Osteoblast (primary cell): ENCODE measurements around the gene EDNRA. TPM values are rescaled to one million over a fixed set of nuclear protein-coding genes. Genes with fewer than 3 reads are reported as not detected.
A peak's percentile ranks its signal among the peaks of the same experiment; 100 is the strongest.

ENCODE experiments used
- DNase-seq: peaks from one replicate; pipeline ENCODE4 v3.0.0; 2011; ENCODE audit warnings: low spot score, mixed read lengths; ENCODE audit not compliant: insufficient read length; ENCODE audit errors: missing footprints
- H2AFZ ChIP-seq: 2 replicates; pipeline ENCODE4 v1.6.0; 2011; ENCODE audit warnings: mild to moderate bottlenecking, low read length
- H3K27ac ChIP-seq: 2 replicates; pipeline ENCODE4 v1.5.1; 2011; ENCODE audit warnings: mild to moderate bottlenecking, low read depth, low read length, moderate library complexity
- H3K27me3 ChIP-seq: 2 replicates; pipeline ENCODE4 v1.6.0; 2012; ENCODE audit warnings: mild to moderate bottlenecking, control low read depth, inconsistent platforms, low read length, moderate library complexity; ENCODE audit not compliant: insufficient read depth
- H3K36me3 ChIP-seq: 2 replicates; pipeline ENCODE4 v1.5.1; 2011; ENCODE audit warnings: mild to moderate bottlenecking, low read length, control low read depth, moderate library complexity; ENCODE audit not compliant: insufficient read depth
- H3K4me1 ChIP-seq: 2 replicates; pipeline ENCODE4 v1.5.1; 2011; ENCODE audit warnings: mild to moderate bottlenecking, low read length, control low read depth, moderate library complexity; ENCODE audit not compliant: insufficient read depth
- H3K4me2 ChIP-seq: 2 replicates; pipeline ENCODE4 v1.6.0; 2011; ENCODE audit warnings: mild to moderate bottlenecking, low read length; ENCODE audit not compliant: insufficient read depth
- H3K4me3 ChIP-seq: fragments of 200-600 bp; sonication (generic); 3 replicates; pipeline ENCODE4 v1.5.1; 2012; ENCODE audit warnings: mild to moderate bottlenecking, low read length, inconsistent platforms; ENCODE audit not compliant: insufficient read depth
- H3K79me2 ChIP-seq: 2 replicates; pipeline ENCODE4 v1.6.0; 2012; ENCODE audit warnings: mild to moderate bottlenecking, low read length, control low read depth, inconsistent platforms; ENCODE audit not compliant: insufficient read depth
- H3K9me3 ChIP-seq: 2 replicates; pipeline ENCODE4 v1.5.1; 2011; ENCODE audit warnings: low read depth, low read length, control low read depth
- H4K20me1 ChIP-seq: 2 replicates; pipeline ENCODE4 v1.6.0; 2012; ENCODE audit warnings: mild to moderate bottlenecking, low read length, control low read depth; ENCODE audit not compliant: insufficient read depth
- total RNA-seq: library from RNA; depleted of rRNA; stranded (reverse); fragments of >200 nt; gene quantifications from 2 replicates; pipeline ENCODE4 v1.2.3, GENCODE V29; 2012
- TF ChIP-seq, protein P1 (sequence below): IDR thresholded peaks from 2 replicates; pipeline ENCODE4 v1.5.1; 2011; ENCODE audit warnings: mild to moderate bottlenecking, low read depth, low read length, moderate library complexity; ENCODE audit errors: extremely low read depth

EDNRA gene
- total RNA-seq, 1 donor, result 6.2 TPM

DNA sequence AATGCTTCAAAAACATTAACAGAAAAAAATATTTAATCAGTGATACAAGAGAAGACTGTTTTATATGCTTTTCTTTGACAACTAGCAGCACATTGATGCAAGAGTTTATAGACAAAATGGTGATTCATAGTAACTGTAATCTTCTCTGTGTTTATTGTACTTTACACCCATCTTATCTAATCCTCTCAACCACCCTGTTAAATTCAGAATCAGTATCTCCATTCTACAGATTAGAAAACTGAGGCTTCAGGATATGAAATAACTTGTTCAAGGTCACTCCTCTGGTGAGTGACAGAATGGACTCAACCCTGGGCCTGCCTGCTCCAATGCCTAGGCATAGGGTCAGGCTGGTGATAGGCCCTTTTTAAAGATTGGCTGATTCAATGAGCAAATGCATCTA, 110.2 kb downstream of the EDNRA start:
- H3K9me3 ChIP-seq, result no peaks in the 10 kb centered on the region
- TF ChIP-seq, protein P1, sequence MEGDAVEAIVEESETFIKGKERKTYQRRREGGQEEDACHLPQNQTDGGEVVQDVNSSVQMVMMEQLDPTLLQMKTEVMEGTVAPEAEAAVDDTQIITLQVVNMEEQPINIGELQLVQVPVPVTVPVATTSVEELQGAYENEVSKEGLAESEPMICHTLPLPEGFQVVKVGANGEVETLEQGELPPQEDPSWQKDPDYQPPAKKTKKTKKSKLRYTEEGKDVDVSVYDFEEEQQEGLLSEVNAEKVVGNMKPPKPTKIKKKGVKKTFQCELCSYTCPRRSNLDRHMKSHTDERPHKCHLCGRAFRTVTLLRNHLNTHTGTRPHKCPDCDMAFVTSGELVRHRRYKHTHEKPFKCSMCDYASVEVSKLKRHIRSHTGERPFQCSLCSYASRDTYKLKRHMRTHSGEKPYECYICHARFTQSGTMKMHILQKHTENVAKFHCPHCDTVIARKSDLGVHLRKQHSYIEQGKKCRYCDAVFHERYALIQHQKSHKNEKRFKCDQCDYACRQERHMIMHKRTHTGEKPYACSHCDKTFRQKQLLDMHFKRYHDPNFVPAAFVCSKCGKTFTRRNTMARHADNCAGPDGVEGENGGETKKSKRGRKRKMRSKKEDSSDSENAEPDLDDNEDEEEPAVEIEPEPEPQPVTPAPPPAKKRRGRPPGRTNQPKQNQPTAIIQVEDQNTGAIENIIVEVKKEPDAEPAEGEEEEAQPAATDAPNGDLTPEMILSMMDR, result no peak
- no peaks in the 10 kb centered on the region for H3K79me2 ChIP-seq
- no peaks in the 10 kb centered on the region for H3K36me3 ChIP-seq
- DNase-seq, result no peak
- peaks cover 9% of the 10 kb centered on the region for H3K4me1 ChIP-seq
- no peak overlapping the region for H3K4me2 ChIP-seq
- H3K4me3 ChIP-seq, result no peak overlapping the region
- H3K27me3 ChIP-seq, result no peaks in the 10 kb centered on the region
- no peak overlapping the region for H3K27ac ChIP-seq
- H4K20me1 ChIP-seq, result no peaks in the 10 kb centered on the region
- H2AFZ ChIP-seq, result no peak overlapping the region

DNA sequence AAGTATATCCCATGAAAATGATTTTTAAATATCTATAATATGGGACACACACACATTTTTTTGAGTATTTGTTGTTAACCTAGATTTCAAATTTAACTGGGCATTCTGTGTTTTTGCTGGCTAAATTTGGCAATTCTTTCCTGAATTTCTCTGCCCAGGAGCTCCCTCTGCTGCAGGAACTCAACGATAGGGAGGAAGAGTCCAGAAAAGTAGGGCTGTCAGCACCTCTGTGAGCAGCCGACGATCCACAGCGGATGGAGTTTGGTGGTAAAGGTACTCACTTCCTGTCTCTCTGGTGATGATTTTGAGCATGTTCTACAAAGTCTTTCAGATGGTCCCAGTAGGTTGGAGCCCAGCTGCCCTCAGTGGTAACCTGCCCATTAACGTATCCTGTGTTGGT, 113.2 kb downstream of the EDNRA start:
- TF ChIP-seq, protein P1, result peak; percentile 35
- H3K4me2 ChIP-seq, result peak overlapping the region; percentile 52
- no peak overlapping the region for H3K4me3 ChIP-seq
- H3K4me1 ChIP-seq, result peaks cover 17% of the 10 kb centered on the region
- no peaks in the 10 kb centered on the region for H3K36me3 ChIP-seq
- H3K79me2 ChIP-seq, result no peaks in the 10 kb centered on the region
- no peaks in the 10 kb centered on the region for H4K20me1 ChIP-seq
- peak; percentile 19 for DNase-seq
- H3K9me3 ChIP-seq, result no peaks in the 10 kb centered on the region
- peak overlapping the region; percentile 18 for H2AFZ ChIP-seq
- H3K27me3 ChIP-seq, result no peaks in the 10 kb centered on the region
- H3K27ac ChIP-seq, result no peak overlapping the region

Other genes starting within 250 kb of the EDNRA start
- 35.1 and 43.4 TPM in 2 replicates for gene TMEM184C, start 136.3 kb downstream of the EDNRA start, total RNA-seq
- gene PRMT9, start 203.1 kb downstream of the EDNRA start, total RNA-seq, result 8.3 and 9.0 TPM in 2 replicates